GM12891 (cell line): Measurements from ENCODE around the gene ZNF440. TPM values are rescaled to one million over a fixed set of nuclear protein-coding genes. Genes with fewer than 3 reads are reported as not detected.
"Not testable (repeated sequence)": the region's sequence is repeated elsewhere in the genome, so short reads cannot be mapped to it uniquely, and the experiment has no call there.

ENCODE experiments used
- DNase-seq: peaks from one replicate; pipeline ENCODE4 v3.0.0; 2011; ENCODE audit warnings: low spot score; ENCODE audit not compliant: insufficient read length
- FAIRE-seq: peaks from 2 replicates; lab custom pipeline; 2011; peaks lifted over from hg19 to GRCh38; lab: Jason Lieb, UNC
- PAX5 ChIP-seq: IDR thresholded peaks from 2 replicates; pipeline ENCODE4 v1.6.1; 2011; ENCODE audit warnings: low read length, moderate library complexity, mild to moderate bottlenecking; ENCODE audit not compliant: insufficient read depth, severe bottlenecking
- POLR2A ChIP-seq: IDR thresholded peaks from 2 replicates; pipeline ENCODE4 v1.6.1; 2011; ENCODE audit warnings: low read depth, low read length, control low read depth
- POLR2AphosphoS5 ChIP-seq: IDR thresholded peaks from 2 replicates; pipeline ENCODE4 v1.6.1; 2011; ENCODE audit warnings: low read depth, low read length, control low read depth
- POU2F2 ChIP-seq: IDR thresholded peaks from 2 replicates; pipeline ENCODE4 v1.6.1; 2011; ENCODE audit warnings: low read depth, mild to moderate bottlenecking, control low read depth, low read length, moderate library complexity
- SPI1 ChIP-seq: IDR thresholded peaks from 2 replicates; pipeline ENCODE4 v1.6.1; 2011; ENCODE audit warnings: low read depth, low read length, control low read depth
- TAF1 ChIP-seq: IDR thresholded peaks from 2 replicates; pipeline ENCODE4 v1.6.1; 2011; ENCODE audit warnings: low read depth, low read length, control low read depth
- polyA plus RNA-seq: library from polyadenylated mRNA; unstranded; fragments of >200 nt; gene quantifications from one replicate; pipeline ENCODE4 v1.2.1, GENCODE V29; 2012; ENCODE audit warnings: low read depth, missing spikeins, inconsistent platforms; ENCODE audit not compliant: missing spikeins

ZNF440 gene
- polyA plus RNA-seq = 3.4 TPM

DNA sequence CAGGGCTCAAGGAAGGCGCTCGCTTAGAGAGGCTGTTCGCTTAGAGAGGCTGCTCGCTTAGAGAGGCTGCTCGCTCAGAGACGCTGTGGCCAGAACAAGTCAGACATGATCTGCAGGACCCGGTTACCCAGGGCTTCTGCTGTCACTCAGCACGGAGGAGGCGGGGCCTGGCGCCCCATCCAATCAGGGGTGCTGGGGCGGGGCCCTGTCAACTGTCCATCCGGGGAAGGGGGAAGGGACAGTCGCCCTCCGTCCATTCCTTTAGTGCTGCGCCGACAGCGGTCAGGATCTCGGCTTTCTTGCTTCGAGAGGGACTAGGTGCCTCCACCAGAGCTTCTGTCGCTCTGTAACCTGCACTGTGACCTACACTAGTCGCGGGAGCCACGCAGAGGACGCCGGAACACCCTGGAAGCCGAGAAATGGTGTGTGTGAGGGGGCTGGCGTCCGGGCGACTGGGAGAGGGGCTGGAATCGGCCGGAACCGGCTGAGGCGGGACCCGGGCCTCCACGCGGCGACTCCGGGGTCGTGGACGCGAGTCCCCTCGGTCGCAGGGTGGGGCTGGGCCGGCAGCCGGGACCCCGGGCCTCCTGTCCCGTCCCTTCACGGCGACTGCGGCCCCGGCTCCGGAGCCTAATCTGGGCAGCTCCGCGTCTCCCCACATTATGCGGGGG lies at the start of gene ZNF440:
Gene ZNF440, plus strand, starts transcription at position 245 of the 671 bp plus-strand sequence. Its CDS starts 175 bp downstream, at position 420.
- FAIRE-seq = peak; percentile 95
- DNase-seq = peak; percentile 90
- peak; percentile 76; the same call in 1 of the 2 replicates for TF ChIP-seq TAF1
- no peak for TF ChIP-seq PAX5
- TF ChIP-seq POLR2AphosphoS5 = peak; percentile 87
- 0 out of 2 replicates have a peak, but pooled peaks have one; percentile 13 for TF ChIP-seq POU2F2
- no peak for TF ChIP-seq SPI1
- peak; percentile 85 for TF ChIP-seq POLR2A

DNA sequence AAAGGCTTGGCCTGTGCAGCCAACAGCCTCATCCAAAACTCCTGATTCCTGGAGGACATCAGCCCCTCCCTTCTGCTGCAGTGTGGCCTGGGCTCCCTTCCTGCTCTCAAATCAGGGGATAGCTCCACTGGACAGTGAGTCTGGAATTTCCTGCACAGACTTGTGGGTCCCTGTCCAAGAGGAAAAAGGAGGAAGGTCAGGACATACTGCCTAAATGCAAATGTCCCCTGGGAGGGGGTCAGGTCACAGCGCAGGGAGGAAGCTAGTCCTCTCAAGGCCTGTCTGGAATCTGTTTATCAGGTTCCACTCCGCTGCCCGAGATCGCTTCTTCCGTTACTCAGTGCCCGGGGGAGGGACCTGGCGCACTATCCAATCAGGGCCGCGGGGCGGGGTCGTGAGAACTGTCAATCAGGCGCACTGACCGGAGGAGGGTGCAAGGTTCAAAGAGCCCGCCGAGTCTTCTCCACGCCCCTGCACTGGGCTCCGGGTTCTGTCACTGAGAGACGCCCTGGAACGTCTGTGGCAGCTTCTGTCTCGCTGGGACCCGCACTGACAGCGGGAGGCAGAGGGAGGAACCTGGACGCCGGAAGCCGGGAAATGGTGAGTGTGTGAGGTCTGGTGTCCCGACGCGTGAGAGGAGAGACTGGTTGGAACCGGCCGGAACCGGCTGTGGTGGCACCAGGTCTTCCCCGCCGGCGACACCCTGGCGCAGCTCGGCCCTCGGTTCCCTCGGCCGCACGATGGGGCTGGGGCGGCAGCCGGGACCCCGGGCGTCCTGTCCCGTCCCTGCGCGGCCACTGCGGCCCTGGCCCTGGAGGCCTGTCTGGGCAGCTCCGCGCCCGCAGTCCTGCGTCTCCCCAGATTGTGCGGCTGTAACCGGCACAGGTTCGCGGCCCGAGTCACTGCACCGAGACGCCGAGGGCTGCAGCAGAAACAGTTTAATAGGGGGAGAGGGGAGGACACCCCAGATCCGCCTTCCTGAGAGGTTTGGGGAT lies 47.2 kb upstream of the ZNF440 start, which contains the start of gene ZNF441:
Gene ZNF441, plus strand, starts transcription at position 404 of the 995 bp plus-strand sequence. Its CDS starts 194 bp downstream, at position 598.
- DNase-seq (peak; percentile 76), FAIRE-seq (peak; percentile 74)
- TF ChIP-seq POU2F2 = 0 out of 2 replicates have a peak, but pooled peaks have one; percentile 11
- TF ChIP-seq PAX5 = peak; percentile 98
- 0 out of 2 replicates have a peak, but pooled peaks have one; percentile 4 for TF ChIP-seq SPI1
- peak; percentile 44; the same call in 1 of the 2 replicates for TF ChIP-seq POLR2A
- TF ChIP-seq TAF1 = peak; percentile 22
- TF ChIP-seq POLR2AphosphoS5 = no peak

DNA sequence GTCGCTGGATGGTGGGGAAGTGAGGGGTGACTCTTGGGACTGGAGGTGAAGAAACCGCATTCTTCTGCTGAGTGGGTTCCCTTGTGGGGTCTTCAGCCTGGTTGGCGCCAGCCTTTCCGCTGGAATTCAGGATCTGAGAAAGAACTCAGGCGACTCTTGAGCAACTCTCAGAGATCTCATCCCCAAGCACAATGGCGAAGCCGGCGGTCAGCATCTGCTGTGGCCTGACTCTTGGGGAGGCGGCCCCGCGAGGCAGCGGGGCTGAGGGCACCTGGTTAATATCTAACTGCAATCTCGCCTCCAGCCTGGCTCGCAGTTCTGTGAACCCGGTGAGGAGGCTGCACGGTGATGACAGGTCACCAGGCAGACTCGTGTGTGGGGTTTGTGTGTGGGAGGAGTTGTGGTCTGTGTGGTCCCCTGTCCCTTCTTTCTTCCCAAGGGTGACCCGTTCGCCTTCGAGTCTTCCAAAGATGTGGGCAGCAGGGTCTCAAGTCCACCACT lies 46.4 kb upstream of the ZNF440 start:
- peak; percentile 43 for FAIRE-seq
- TF ChIP-seq PAX5 = no peak
- peak; percentile 13 for DNase-seq

DNA sequence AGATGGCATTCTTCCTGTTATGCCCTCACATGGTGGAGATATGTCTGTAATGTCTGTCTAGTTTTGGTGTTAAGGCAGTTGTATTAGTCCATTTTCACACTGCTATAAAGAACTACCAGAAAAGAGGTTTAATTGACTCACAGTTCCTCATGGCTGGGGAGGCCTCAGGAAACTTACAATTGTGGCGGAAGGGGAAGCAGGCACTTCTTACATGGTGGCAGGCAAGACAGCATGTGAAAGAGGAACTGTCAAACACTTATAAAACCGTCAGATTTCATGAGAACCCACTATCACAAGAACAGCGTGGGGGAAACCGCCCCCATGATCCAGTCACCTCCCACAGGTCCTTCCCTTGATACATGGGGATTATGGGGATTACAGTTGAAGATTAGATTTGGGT lies 44.1 kb upstream of the ZNF440 start:
- no peak for FAIRE-seq
- DNase-seq = no peak
- TF ChIP-seq TAF1 (no peak), POLR2AphosphoS5 (no peak), POU2F2 (no peak), SPI1 (no peak), POLR2A (no peak), PAX5 (no peak)

DNA sequence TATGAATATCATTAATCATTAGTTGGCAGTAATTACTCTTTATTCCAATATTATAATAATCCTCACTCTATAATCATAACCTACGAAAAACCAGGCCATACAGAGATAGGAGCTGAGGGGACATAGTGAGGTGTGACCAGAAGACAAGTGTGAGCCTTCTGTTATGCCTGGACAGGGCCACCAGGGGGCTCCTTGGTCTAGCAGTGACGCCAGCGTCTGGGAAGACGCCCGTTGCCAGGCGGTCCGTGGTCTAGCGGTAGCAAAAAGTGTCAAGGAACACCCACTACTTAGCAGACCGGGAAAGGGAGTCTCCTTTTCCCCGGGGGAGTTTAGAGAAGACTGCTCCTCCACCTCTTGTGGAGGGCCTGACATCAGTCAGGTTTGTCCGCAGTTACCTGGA lies 42.6 kb upstream of the ZNF440 start:
- not testable (repeated sequence) for FAIRE-seq, DNase-seq

DNA sequence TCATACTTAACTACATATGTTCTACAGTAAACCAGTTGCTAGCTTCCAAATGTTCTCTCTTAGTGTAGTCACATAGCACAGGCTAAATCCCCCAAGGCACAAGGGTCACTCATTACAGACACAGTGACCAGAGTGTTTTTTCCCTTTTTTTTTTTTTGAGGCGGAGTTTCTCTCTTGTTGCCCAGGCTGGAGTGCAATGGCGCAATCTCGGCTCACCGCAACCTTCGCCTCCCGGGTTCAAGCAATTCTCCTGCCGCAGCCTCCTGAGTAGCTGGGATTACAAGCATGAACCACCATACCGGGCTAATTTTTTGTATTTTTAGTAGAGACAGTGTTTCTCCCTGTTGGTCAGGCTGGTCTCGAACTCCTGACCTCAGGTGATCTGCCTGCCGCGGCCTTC lies 37.4 kb upstream of the ZNF440 start:
- not testable (repeated sequence) for FAIRE-seq, DNase-seq

DNA sequence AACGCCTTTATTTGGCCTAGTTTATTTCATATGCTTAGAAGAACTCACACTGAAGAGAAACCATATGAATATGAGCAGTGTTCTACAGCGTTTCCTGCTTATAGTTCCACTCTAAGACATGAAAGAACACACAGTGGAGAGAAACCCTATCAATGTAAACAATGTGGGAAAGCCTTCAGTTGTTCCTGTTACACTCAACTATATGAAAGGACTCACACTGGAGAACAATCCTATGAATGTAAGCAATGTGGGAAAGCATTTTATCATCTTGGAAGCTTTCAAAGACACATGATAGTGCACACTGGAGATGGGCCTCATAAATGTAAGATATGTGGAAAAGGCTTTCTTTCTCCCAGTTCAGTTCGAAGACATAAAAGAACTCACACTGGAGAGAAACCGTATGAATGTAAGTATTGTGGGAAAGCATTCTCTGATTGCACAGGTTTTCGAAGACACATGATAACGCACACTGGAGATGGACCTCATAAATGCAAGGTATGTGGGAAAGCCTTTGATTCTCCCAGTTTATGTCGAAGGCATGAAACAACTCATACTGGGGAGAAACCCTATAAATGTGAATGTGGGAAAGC lies 33.5 kb upstream of the ZNF440 start:
- no peak for TF ChIP-seq PAX5
- no peak for TF ChIP-seq POU2F2
- TF ChIP-seq POLR2A = no peak
- no peak for TF ChIP-seq POLR2AphosphoS5
- TF ChIP-seq TAF1 = no peak
- DNase-seq = no peak
- no peak for FAIRE-seq

DNA sequence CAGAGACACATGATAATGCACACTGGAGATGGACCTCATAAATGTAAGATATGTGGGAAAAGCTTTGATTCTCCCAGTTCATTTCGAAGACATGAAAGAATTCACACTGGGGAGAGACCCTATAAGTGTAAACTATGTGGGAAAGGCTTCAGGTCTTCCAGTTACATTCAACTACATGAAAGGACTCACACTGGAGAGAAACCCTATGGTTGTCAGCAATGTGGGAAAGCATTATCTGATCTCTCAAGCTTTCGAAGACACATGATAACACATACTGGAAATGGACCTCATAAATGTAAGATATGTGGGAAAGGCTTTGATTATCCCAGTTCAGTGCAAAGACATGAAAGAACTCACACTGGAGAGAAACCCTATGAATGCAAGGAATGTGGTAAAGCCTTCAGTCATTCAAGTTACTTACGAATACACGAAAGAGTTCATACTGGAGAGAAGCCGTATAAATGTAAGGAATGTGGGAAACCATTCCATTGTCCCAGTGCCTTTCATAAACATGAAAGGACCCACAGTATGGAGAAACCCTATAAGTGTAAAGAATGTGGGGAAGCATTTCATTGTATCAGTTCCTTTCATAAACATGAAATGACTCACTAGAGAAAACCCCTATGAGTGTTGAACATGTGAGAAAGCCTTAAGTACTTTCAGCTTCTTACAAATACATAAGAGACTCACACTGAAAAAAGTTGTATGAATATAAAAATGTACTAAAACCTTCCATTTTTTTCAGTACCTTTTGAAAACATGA lies 32.6 kb upstream of the ZNF440 start:
- TF ChIP-seq POLR2A (no peak), SPI1 (peak; percentile 59)
- FAIRE-seq (no peak), DNase-seq (no peak)

DNA sequence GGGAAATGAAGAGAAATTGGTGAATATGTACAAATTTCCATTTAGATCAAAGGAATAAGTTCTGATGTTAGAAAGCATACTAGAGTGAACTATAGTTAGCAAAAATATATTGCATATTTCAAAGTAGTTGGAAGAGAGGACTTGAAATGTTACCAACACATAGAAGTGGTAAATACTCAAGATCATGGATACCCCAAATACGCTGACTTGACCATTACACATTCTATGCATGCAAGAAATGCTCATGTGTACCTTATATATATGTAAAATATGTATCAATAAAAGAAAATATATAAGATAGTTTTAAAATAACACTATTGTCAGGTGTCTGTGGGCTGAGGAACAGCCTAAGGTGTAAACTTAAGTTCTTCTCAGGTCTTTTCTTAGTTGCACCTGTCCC lies 30.3 kb upstream of the ZNF440 start:
- FAIRE-seq (no peak), DNase-seq (no peak)
- no peak for TF ChIP-seq TAF1
- no peak for TF ChIP-seq POU2F2
- no peak for TF ChIP-seq POLR2A
- TF ChIP-seq PAX5 = no peak
